HG02623 (cell line): Measurements from ENCODE around the gene NOP16.

Source experiments
- ATAC-seq: cut with Tn5 transposase; IDR thresholded peaks from one replicate; pipeline ENCODE4 v1.9.1; 2021; ENCODE audit warnings: moderate library complexity; ENCODE audit not compliant: unreplicated experiment

NOP16 gene

GRCh38 chr5:176362233-176362490 lies 26.2 kb downstream of the NOP16 start:
- peak; percentile 4 for ATAC-seq

GRCh38 chr5:176361437-176362232 lies 26.8 kb downstream of the NOP16 start, which contains the start of gene KIAA1191:
KIAA1191 (minus strand) TSS chr5:176361764; CDS start chr5:176359508, 2,256 bp downstream.
- peak; percentile 87 for ATAC-seq

- no peak for ATAC-seq
Observed at GRCh38 chr5:176360894-176361436, 27.4 kb downstream of the NOP16 start.

- ATAC-seq, result no peak
Observed at GRCh38 chr5:176359658-176360057, 28.7 kb downstream of the NOP16 start.

- ATAC-seq, result no peak
Observed at GRCh38 chr5:176356179-176356566, 32.2 kb downstream of the NOP16 start.

GRCh38 chr5:176355400-176356178 lies 32.8 kb downstream of the NOP16 start:
- ATAC-seq, result no peak

- ATAC-seq, result no peak
Observed at GRCh38 chr5:176353533-176353932, 34.9 kb downstream of the NOP16 start.

GRCh38 chr5:176352116-176352878 lies 36.1 kb downstream of the NOP16 start:
- ATAC-seq, result no peak

GRCh38 chr5:176350416-176350815 lies 38.0 kb downstream of the NOP16 start:
- ATAC-seq, result no peak

GRCh38 chr5:176342766-176343458 lies 45.5 kb downstream of the NOP16 start:
- ATAC-seq, result no peak

- no peak for ATAC-seq
Observed at GRCh38 chr5:176342158-176342483, 46.3 kb downstream of the NOP16 start.

GRCh38 chr5:176341325-176342157 lies 46.9 kb downstream of the NOP16 start:
- no peak for ATAC-seq

- ATAC-seq, result no peak
Observed at GRCh38 chr5:176339304-176339703, 49.1 kb downstream of the NOP16 start.

- ATAC-seq, result no peak
Observed at GRCh38 chr5:176337913-176338312, 50.5 kb downstream of the NOP16 start.

- no peak for ATAC-seq
Observed at GRCh38 chr5:176334031-176334770, 54.2 kb downstream of the NOP16 start.
